Epithelial cell of prostate (primary cell): Measurements from ENCODE around the gene CBARP.
A peak's percentile ranks its signal among the peaks of the same experiment; 100 is the strongest.
"Not testable (repeated sequence)": the region's sequence is repeated elsewhere in the genome, so short reads cannot be mapped to it uniquely, and the experiment has no call there.

ENCODE experiments used
- DNase-seq: peaks from one replicate; pipeline ENCODE4 v3.0.0-alpha.2; 2011; ENCODE audit warnings: low read depth, low spot score
- H3K27ac ChIP-seq: fragments of 450-650 bp; 2 replicates; pipeline ENCODE4 v1.5.1; 2017; ENCODE audit warnings: mild to moderate bottlenecking

Gene CBARP

DNA sequence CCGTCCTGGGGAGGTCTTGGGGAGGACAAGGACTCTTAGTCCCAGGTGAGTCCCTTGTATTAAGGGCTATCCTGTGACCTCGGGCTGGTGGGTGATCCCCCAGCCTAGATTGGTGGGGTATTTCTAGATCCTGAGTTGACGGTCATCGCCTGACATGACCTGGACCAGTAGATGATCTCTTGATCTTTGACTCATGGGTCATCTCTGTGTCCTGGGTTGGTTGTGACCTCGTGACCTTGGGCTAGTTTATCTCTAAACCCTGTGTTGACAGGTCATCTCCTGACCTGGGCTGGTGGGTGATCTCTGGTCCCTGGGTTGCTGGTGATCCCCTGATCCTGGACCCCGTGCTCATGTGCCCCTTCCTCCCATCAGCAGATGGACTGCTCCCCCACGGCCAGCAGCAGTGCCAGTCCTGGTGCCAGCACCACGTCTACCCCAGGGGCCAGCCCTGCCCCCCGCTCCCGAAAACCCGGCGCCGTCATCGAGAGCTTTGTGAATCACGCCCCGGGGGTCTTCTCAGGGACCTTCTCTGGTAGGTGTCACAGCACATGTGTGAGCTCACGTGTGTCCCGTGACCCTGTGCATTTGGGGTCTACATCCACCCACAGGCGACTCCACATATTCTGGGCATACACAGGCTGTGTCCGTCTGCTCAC, 16.9 kb upstream of the CBARP start:
- peak overlapping the region; percentile 99 for H3K27ac ChIP-seq
- no peak for DNase-seq

DNA sequence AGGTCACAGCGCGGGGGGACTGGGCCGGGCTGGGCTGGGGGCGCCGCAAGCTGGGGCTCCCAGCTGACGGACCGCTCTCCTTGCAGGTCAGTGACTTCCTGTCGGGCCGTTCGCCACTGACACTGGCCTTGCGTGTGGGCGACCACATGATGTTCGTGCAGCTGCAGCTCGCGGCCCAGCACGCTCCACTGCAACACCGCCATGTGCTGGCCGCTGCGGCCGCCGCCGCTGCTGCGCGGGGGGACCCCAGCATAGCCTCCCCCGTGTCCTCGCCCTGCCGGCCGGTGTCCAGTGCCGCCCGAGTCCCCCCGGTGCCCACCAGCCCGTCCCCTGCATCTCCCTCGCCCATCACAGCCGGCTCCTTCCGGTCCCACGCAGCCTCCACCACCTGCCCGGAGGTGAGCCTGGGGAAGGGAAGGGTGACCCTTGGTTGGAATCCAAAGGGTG, 16.3 kb upstream of the CBARP start:
- no peak for DNase-seq
- H3K27ac ChIP-seq, result peak overlapping the region; percentile 99

- H3K27ac ChIP-seq, result peak overlapping the region; percentile 99
- no peak for DNase-seq
Measured at GRCh38 chr19:1253514-1254080, 15.8 kb upstream of the CBARP start.

DNA sequence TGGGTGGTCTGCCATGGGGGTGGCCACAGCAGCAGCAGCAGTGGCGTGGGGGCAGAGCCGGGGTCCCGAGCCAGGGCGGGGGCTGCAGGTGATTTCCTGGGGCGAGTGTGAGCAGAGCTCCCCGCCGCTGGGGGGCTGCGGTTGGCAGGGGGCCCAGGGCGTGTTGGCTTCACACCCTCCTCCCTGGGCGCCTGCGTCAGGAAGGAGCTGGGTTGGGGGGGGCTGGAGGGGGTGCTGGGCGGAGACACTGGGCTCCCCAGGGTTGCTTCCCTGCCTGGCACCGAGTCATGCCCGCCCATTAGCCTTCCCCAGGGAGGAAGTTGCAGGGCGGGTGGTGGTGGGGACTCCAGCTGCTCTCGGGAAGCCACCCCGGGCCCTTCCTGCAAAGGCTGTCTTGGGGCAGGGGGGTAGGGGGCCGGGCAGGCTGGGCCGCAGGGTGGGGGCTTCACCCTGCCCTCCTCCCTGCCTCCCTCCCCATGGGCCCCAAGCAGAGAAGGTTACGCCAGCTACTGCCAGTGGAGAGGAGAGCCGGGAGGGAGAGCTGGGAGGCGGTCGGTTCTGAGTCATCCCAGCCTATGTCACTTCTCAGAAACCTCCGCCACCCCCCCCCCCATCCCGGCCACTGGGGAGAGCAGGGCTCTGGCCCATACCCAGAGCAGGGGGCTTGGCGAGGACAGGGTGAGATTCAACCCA, 15.2 kb upstream of the CBARP start:
- DNase-seq, result no peak
- H3K27ac ChIP-seq, result peak overlapping the region; percentile 99

- no peak for DNase-seq
Measured at GRCh38 chr19:1252221-1252820, 14.5 kb upstream of the CBARP start.

GRCh38 chr19:1251330-1252220, 13.8 kb upstream of the CBARP start:
- DNase-seq, result no peak
- peak overlapping the region; percentile 99 for H3K27ac ChIP-seq

More at GRCh38 chr19:1252221-1252820, 14.5 kb upstream of the CBARP start:
- peak overlapping the region; percentile 99 for H3K27ac ChIP-seq

GRCh38 chr19:1250437-1251260, 12.8 kb upstream of the CBARP start:
- peak overlapping the region; percentile 99 for H3K27ac ChIP-seq
- no peak for DNase-seq

- no peak for DNase-seq
- peak overlapping the region; percentile 99 for H3K27ac ChIP-seq
Measured at GRCh38 chr19:1249990-1250436, 12.2 kb upstream of the CBARP start.

DNA sequence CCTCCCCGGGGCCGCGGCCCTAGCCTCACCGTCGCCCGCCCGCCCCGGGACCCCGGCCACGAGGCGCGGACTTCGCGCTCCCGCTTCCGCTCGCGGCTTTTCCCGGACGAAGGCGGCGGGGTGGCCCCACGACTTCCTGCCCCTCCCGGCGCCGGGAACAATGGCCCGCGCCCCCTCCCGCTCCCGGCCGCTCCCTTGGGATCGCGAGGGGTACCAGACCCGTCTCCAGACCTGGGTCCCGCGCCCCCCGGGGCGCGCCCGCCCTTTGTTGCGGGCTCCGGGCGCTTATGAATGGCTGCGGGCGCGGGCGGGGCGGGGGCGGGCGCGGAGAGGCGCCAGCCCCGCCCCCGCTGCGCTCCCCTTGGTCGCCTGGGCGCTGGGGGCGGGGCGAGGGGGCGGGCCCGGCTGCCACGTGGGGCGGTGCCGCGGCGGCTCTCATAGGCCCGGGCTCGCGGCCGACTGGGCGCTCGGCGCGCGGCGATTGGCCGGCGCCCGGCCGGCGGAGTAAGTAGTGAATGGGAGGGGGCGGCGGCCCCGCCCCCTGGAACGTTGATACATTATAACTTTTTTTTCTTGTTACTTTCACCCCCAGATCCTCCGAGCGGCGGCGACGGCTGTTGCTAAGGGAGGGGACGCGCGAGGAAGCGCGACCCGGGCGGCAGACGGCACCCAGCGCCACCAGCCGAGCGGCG, 11.6 kb upstream of the CBARP start:
- H3K27ac ChIP-seq, result peak overlapping the region; percentile 99
- no peak for DNase-seq

DNA sequence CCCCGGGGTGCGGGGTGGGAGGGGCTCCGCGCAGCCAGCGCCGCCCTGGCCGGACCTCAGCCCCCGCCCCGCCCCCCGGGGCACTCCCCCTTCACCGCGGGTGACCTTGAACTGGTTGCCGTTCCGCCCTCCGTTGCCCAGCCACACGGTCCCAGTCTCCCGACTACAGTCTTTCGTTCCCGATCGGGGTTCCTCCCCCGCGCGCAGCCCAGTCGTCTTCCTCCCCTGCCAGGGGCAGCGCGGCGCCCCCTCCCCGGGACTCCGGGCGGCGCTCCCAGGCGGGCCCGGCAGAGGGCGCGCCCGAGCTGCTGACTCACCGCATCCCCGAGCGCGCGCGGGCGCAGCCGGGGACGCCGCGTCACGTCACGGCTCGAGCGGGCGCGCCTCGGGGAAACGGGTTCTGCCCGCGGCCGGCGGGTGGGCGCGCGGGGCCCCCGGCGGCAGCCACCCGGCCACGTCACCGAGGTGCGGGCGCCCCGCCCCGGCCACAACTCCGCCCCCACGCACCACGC, 11.0 kb upstream of the CBARP start:
- no peak for DNase-seq
- H3K27ac ChIP-seq, result peak overlapping the region; percentile 99

DNA sequence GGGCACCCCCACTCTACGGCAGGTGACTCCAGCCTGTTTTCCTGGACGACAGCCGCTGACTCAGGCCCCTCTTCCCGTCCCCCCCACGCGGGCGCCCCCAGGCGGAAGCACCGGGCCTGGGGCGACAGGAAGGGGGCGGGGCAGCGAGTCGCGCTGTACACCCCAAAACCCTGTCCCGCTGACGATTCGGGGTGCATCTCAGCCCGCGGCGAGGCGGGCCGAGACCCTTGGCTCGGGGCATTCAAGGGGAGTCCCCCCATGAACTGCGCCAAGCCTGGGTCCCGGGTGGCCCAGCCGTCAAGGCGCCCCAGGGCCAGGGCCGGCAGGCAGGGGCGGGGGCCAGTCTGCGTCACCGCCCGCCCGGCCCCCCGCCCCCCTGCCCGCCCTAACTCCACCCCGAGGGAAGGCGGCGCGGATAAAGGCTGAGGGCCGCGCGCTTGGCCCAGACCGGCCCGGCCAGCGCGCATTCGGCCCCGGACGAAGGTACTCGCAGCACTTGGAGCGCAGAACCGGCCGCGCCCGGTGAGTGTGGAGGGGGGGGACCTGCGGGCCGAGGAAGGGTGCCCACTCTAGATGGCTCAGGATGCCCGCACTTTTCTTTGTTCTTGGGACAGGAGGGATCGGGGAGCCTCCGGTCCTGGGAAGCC, 10.5 kb upstream of the CBARP start, which contains the start of gene MIDN:
Gene MIDN (plus strand): TSS at position 445 of the 647 bp plus-strand sequence. CDS start 1,714 bp downstream, outside the sequence.
- H3K27ac ChIP-seq, result peak within 1 kb of the TSS; percentile 99
- DNase-seq, result no peak

DNA sequence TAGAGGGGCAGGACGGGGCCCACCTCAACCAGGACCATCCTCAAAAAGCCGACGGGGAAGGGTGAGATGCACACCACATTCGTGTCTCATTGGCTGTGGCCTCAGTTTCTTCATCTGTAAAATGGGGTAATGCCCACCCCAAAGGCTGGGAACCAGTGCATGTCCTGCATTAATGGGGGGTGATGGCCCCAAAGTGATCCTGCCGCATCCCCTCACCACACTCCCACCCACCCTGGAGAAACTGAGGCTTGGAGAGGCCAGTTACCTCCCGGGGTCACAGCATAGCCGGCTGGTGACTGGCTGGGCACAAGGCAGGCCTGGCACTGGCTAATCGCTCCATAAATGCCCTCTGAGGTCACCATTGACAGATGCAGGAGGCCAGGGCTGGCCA, 9.9 kb upstream of the CBARP start:
- DNase-seq, result no peak

GRCh38 chr19:1246265-1247087, 8.7 kb upstream of the CBARP start:
- peak overlapping the region; percentile 99 for H3K27ac ChIP-seq
- DNase-seq, result not testable (repeated sequence)

More for the DNA sequence above, 9.9 kb upstream of the CBARP start:
- H3K27ac ChIP-seq, result peak overlapping the region; percentile 99

DNA sequence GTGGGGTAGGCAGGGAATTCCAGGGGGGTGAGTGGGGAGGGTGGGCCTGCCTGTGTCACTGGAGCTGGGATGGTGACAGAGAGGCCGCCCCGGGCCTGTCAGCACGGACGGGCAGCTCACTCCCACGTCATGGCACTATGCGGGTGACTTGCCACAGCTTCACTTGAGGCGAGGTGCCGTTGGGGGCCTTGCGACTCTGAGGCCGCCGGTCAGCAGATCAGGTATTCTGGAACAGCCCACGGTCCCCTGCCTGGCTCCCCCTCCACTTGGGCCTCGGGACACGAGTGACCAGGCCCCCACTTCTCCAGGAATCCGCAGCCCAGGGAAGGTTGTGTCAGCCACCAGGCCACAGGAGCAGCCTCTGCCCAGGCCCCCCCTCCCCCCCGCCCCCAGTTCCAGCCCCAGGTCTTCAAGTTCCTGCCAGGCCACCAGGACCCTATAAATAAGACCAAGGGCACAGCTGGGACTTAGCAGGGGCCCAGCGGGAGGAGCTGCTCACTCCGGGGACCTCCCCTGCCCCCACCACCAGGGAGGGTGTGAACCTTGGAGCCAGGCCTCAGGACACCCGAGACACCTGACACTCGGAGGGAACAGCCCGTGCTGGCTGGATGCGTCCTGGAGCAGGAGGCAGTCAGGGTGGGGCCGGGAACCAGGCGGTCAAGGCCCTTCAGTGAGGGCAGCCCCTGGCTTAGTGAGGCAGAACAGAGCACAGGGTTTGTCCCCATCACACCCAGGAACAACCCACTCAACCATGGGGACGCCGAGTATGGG, 7.9 kb upstream of the CBARP start:
- H3K27ac ChIP-seq, result peak overlapping the region; percentile 99
- DNase-seq, result no peak

DNA sequence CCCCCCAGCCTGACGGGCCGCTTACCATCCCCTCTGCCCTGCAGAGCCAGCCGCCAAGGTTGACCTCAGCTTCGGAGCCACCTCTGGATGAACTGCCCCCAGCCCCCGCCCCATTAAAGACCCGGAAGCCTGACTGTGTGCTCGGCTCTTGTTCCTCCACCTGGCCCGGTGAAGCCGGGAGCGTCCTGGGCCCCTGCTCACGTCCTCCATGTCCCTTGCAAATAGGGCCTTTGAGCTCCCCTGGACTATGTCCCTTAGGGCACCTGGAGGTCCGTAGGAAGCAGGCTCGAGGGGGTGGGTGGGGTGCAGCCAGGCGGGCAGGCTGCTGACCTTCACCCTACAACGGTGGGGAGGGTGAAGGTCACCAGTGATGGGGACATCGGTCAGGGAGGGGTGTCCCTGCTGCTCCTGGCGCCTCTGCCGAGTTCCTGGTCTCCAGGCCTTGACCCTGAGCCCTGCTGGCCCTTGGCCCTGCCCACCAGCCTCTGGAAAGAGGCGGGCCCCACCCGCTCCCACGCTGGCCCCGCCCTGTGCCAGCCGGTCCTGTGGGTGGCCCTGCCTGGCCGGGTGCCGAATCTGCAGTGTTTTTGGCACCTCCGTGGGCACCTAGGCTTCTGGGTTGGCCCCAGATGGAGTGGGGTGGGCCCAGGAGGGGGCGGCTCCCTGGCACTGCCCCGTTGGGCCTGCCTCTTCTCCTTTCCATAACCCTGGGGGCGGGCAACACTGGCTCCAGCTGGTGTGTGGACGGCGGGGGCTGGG, 7.1 kb upstream of the CBARP start:
- DNase-seq, result no peak
- peak overlapping the region; percentile 99 for H3K27ac ChIP-seq
